Right hindlimb (tissue), 1 donor: ENCODE results near the gene SEMA3G.
A peak's percentile ranks its signal among the peaks of the same experiment; 100 is the strongest.

Experiments
- DNase-seq: peaks from one replicate; pipeline ENCODE4 v3.0.0-alpha.2; 2018

The SEMA3G gene

GRCh38 chr3:52394751-52395502, 50.0 kb downstream of the SEMA3G start:
- peak; percentile 18 for DNase-seq

DNA sequence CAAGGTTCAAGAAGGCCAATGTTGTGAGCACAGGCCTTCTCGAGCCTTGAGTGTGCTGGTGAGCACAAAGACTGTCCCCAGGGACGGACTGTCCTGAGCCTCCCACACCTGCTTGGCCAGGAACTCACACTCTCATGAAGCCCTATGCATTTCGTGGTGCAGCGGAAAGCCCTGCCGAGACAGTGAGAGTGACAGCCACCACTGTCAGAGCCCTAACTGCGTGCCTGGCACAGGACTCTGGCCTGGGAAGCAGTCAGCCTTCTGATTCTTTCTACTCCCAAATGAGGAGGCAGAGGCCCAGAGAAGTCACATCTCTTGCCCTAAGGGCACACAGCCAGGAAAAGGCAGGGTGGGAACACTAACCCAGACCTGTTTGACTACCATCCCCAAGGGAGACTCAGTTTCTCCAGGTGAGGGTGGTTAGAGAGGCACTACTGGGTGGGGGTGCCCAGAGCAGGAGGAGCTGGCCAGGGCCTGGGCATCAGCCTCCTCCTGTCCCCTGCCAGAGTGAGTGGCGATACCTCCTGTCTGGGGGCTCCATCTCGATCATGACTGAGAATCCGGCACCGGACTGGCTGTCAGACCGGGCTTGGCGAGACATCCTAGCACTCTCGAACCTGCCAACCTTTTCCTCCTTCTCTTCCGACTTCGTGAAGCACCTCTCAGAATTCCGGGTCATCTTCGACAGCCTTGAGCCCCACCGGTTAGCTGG, 50.8 kb downstream of the SEMA3G start:
- peak; percentile 11 for DNase-seq

DNA sequence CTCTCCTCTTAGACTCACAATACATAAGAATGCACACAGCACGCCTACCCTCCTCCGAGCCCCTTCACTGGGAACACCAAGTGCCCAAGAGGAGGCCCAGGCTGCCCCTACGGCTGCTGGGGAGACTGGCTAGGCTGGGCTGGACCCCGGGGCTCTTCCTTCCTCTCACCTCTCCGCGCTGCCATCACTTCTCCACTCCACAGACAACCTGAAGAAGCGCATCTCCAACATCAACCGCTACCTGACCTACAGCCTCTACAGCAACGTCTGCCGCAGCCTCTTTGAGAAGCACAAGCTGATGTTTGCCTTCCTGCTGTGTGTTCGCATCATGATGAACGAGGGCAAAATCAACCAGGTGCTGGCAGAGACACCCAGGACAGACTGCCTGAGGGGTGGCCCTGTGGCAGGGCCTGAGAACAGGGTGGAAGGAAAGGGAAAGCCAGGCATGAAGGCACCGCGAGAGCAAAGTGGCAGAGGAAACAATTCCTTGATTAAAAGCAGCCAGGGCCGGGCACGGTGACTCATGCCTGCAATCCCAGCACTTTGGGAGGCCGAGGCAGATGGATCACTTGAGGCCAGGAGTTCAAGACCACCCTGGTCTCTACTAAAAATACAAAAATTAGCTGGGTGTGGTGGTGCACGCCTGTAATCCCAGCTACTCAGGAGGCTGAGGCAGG, 51.6 kb downstream of the SEMA3G start:
- DNase-seq, result no peak

DNA sequence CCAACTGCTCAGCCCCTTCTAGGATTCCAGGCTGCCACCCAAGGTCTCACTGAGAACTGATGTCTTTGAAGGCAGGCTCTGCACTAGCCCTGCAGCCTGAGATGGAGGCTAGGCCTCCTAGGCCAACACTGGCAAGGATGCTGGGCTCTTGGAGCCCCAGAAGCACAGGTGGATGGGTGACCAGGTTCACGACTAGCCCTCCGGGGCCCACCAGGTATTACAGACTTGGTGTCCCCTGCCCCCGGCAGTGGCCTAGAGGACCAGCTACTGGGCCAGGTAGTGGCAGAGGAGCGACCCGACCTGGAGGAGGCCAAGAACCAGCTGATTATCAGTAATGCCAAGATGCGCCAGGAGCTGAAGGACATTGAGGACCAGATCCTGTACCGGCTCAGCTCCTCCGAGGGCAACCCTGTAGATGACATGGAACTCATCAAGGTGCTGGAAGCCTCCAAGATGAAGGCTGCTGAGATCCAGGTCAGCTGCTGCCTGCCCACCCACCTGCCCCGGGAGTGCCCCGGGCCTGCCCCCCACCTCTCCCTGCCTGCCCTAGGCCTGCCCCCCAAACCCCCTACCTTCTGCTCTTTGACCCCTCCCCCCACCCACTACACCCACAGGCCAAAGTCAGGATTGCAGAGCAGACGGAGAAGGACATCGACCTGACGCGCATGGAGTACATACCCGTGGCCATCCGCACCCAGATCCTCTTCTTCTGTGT, 52.5 kb downstream of the SEMA3G start:
- no peak for DNase-seq

DNA sequence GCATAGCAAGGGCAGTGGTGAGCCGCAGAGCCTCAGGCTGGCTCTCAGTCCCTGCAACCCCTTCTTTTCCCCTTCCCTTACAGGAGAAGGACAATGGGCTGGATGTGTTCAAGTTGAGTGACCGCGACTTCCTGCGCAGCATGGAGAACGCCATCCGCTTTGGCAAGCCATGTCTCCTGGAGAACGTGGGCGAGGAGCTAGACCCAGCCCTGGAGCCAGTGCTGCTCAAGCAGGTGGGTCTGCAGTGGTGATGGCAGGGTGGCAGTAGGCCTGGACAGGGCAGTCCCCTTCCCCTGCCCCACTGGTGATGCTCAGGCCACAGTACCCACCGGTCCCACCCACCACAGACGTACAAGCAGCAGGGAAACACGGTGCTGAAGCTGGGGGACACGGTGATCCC, 53.8 kb downstream of the SEMA3G start:
- DNase-seq, result no peak

DNA sequence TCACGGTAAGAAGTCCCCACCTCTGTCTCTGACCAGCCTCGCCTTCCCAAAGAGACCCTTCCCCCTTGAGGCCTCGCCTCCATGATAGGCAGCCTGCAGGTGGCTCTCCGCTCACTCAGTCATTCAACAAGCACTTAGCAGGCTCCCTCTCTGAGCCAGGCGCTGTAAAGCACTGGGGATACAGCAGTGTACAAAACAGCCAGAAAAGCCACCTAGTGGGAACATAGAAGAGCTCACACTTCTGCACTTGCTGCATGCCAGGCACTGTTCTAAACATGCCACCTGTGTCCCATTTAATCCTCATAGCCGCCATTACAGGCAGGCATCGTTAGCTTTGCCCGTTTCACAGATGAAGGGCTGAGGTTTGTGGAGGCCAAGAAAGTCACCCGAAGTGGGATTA, 56.0 kb downstream of the SEMA3G start:
- DNase-seq, result no peak

DNA sequence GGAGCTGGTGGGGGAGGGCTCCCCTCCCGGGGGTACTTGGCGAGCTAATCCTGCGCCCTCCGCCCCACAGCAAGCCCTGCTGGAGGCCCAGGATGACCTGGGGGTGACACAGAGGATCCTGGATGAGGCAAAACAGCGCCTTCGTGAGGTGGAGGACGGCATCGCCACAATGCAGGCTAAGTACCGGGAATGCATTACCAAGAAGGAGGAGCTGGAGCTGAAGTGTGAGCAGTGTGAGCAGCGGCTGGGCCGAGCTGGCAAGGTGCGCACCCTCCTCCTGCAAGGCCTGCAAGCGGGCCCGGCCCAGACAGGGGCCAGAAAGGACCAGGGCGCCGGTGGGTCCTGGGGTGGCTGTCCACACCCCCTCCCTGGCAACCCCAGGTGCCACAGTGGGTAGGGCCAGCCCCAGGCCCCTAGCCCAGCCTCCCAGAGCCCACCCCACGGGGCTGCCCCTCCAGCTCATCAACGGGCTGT, 56.5 kb downstream of the SEMA3G start:
- no peak for DNase-seq

- DNase-seq, result no peak
These were observed 57.4 kb downstream of the SEMA3G start for GRCh38 chr3:52387481-52387880.

DNA sequence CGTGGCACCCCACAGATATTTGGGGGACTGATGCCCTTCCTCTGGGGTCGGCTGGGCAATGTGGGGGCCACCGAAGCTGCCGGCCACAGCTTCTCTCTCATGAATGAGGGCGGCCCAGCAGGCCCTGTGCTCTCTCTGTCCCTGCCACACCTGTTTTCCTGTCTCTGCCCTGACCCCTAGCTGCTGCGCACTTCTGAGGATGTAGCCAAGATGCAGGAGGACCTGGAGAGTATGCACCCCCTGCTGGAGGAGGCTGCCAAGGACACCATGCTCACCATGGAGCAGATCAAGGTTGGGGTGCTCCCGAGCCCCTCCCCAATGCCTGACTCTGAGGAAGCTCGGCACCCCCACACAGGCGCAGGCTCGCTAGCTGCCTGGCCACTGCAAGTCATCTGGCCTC, 59.7 kb downstream of the SEMA3G start:
- no peak for DNase-seq

DNA sequence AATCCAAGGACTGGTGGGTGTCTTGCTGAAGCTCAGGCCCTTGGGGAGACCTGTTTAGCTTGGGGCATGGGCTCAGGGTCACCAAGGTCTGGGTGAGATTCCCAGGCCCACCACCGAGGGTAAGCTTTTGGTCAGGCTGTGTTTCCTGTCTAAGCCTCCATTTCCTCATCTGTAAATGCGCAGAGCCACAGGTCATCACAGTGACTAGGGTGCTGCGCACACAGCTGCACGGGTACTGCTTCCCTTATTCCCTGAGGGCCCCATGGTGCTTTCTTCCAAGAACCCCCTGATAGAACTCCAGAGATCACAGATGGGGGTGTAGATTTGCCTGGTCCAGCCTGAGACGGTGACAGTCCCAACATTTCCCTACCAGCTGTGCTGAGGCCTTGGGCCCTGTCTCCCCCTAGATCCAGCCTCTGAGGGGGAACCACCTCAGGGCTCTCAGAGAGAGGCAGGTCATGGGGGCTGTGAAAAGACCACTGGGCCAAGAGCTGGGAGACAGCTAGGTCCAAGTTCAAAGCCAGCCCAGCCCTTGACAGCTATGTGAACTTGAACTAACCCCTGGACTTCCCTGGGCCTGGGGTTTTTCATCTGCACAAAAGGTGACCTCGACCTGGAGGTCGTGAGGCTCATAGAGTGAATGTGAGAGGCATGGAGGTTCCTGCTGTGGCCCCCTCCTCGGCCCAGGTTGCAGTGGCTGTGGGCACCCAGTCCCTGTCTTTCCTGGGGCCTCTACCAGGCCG, 60.7 kb downstream of the SEMA3G start:
- DNase-seq, result no peak

- DNase-seq, result no peak
These were observed 61.5 kb downstream of the SEMA3G start for GRCh38 chr3:52383446-52383845.
